Ovary (tissue), 3 donors: ENCODE results near the gene CD63.

Source experiments
- CTCF ChIP-seq, 3 donors: fragments of 450-650 bp in 2 of 3; fragments of 200-600 bp in 1 of 3; IDR thresholded peaks; one replicate each; pipeline versions ENCODE4 v1.5.1 to v1.8.0; 2016 to 2022; ENCODE audit warnings: antibody characterized with exemption in 3 of 3, mild to moderate bottlenecking in 1 of 3
- EP300 ChIP-seq: sonication (generic); formaldehyde crosslinking; IDR thresholded peaks from one replicate; pipeline ENCODE4 v1.6.1; 2017; ENCODE audit warnings: antibody characterized with exemption
- POLR2A ChIP-seq: fragments of 450-650 bp; IDR thresholded peaks from one replicate; pipeline ENCODE4 v1.6.1; 2017; ENCODE audit warnings: antibody characterized with exemption, mild to moderate bottlenecking, moderate library complexity
- donor health status: DM: no; HTN: no; CAD: no.

GRCh38 chr12:55700255-55701018 lies 28.4 kb downstream of the CD63 start:
- TF ChIP-seq EP300 = no peak
- TF ChIP-seq CTCF (IDR thresholded peaks at IDR 0.05) = no peak
- TF ChIP-seq POLR2A = no peak
